ENCODE data around the gene ZBED4. TPM values are rescaled to one million over a fixed set of nuclear protein-coding genes. Genes with fewer than 3 reads are reported as not detected.

The ZBED4 gene
- total RNA-seq, 1 donor from 2014 or later = 9.0 TPM

DNA sequence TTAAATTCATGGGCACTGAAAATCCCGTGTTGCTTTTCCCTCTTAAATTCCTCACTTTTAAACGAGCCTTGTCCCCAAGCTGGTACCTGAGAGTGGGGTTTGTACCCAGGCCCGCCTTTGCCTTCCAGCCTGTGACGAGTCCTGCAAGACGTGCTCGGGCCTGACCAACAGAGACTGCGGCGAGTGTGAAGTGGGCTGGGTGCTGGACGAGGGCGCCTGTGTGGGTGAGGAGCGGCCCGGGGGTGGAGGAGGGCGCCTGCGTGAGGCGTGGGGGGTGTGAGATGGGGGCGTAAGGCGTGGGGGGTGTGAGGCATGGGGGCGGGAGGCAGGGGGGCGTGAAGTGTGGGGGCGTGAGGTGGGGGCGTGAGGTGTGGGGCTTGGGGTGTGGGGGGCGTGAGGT, 68.8 kb downstream of the ZBED4 start:
- ATAC-seq = no peak

DNA sequence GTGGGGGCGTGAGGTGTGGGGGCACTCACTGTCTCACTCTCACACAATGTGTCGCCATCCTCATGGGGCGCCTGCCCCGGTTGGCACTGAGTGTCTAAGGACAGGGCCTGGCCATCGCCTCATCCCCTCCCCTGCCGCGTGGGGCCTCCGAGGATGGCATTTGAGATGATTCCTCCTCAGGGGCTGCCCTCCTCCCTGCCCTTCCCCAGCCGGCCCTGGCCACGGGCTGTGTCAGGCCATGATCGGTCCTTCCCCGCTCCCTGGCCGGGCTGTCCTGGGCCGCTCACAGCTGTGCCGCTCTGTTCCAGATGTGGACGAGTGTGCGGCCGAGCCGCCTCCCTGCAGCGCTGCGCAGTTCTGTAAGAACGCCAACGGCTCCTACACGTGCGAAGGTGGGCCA, 69.3 kb downstream of the ZBED4 start:
- ATAC-seq = no peak

DNA sequence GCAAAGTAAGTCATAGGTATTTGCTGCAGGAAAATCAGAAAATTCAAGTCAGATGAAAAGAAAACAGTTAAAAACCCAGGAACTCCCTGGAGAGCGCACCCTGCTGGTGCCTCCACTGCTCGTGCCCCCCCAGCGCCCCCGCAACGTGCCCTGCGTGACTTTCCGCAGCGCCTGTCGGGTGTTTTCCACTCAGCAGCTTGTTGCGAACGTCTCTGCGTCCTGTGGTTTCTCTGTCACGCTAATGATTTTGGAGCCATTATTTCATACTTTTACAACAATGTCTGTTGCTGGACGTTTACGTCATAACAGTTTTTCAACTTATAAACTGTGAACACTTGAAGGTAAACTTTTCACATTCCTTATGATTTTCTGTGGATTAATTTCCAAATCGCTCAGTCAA, 69.8 kb downstream of the ZBED4 start:
- ATAC-seq = no peak

GRCh38 chr22:49924113-49924833, 70.6 kb downstream of the ZBED4 start:
- ATAC-seq = no peak

DNA sequence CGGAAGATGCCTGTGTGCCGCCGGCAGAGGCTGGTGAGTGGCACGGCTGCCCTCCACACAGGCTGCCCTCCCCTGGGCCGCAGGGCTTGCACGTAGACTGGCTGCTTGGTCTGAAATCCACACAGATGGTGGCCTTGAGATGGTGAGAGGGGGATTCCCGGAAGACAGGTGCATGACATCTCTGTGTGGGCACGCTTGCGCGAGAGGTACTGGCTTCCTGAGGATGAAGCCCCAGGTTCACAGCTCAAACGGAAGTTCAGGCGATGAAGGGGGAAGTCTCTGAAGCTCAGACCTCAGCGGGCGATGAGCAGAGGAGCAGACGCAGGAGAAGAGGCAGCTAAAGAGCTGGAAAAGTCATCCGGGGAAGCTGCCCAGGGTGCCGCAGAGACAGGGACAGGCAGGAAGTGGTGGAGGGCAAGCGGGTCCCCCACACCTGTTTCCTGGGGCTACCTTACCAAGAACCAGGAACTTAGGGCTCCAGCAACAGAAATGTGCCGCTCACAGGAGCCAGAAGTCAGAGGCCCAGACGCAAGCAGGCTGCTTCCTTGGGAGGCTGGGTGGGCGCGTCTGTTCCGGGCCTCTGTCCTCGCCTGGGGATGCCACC, 72.0 kb downstream of the ZBED4 start:
- ATAC-seq = no peak

DNA sequence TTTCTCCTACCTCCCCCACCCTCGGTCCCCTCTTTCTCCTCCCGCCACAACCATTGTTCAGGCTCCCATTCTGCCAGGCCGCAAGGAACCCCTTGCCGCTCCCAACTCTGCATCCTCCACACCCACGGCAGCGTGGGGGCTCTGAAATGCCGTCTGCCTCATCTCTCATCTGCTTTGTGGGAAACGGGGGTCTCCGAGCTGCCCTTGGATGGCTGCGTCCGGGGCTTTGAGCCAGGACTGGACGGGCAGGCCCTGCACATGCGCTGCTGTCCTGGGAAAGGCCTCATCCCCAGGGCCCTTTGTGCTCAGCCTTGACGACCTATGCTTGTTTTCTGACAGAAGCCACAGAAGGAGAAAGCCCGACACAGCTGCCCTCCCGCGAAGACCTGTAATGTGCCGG, 73.3 kb downstream of the ZBED4 start:
- no peak for ATAC-seq

DNA sequence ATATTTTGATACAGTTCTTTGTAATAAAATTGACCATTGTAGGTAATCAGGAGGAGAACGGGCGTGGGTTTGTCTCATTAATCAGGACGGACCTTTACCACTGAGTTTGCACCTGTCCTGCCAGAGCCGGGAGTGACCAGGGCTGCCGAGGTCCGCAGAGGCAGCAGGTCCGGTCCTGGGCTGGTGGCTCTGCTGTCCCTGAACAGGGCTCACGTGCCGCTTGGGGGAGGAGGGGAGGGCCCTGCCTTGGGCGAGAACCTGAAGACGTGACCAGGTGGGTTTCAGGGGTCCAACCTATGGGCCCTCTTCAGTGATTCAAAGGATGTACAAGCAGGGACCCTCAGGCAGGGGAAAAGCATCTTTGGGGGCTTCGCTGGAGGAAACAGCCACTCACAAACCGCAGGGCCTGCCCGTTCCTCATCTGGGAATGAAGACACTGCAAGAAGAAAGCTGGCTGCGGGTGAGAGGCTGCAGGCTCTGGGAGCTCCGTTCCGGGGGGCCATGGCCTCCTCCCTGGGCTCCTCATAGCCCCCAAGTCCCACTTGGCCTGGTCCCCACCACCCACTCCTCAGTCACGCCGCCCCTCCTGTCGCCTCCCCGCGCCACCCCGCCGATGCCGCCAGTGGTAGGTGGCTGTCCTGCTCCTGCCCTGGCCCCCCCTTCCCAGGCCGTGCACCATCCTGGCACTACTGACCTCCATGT, 74.0 kb downstream of the ZBED4 start:
- ATAC-seq = no peak

DNA sequence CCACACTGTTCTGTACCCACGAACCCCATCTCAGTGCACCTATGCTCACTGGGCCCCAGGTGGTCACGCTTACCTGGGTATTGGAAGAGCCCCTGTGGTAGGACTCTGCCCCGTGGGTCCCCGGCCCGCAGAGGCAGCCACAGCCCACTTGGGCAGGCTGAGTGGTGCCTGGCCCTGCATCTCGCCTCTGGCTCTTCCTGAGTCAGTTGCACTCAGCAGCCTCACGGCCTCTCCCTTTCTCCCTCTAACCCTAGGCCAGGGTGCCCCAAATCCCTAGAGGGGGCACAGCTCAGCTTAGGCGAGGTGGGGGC, 74.5 kb downstream of the ZBED4 start:
- ATAC-seq = no peak

DNA sequence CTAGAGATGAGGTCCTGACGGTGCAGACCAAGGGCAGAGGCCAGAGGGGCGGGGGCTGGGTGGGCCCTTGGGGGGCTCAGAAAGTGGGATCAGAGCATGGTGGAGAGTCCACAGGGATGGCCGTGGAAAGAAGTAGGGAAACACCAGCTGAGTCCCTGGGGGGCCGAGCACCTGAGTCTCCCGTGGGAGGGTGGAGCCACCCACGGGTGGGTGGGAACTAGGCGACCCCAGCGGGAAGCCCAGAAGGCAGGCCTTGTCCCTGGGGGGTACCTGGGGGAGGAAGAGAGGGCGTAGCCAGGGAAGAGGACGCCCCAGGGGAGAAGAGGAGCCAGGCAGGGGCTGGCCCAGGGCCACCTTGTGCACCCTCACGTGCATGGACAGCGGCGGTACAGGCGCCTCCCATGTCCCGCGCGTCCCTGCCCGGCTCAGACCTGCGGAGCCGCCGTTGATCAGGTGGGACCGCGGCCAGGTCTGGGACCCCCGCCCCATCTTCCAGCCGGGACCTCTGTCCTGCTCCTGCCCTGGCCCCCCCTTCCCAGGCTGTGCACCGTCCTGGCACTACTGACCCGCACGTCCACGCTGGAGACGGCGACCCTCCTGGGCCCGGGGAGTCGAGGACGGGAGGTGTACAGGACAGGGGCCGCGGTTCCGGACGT, 75.0 kb downstream of the ZBED4 start:
- ATAC-seq = no peak

DNA sequence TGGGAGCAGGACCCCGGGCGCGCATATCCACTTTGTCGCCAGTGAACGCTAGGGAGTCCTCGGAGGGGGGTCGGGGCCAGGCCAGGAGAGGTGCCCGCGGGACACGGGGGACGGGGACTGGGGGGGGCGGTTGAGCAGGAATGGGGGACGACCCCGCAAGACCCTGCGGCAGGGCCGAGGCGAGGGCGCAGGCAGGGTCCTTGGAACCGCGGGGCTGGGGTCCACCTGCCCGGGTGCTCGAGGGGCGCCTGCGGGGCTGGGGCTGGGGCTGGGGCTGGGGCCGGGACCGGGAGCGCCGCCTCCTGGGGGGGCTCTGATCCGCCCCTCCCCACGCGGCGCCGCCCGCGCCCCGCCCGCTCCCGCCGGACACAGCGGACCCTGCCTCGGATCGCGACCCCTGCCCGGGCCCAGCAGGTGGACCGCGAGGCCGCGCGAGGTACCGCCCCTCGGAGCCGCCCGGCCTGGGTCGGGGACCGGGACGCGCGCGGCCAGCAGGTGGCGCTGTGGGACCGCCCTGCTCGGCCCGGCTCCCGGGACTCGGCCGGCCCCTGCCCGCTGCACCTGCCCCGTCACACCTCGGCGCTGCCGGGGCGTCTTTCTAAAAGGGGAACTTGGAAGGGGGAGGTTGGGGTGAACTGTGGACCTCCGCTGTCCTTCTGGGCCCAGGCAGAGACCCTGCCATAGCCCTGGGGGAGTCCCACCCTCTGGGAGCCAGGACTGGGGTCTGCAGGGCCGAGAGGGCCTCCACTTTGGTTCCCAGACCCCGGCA, 75.8 kb downstream of the ZBED4 start:
- peak; percentile 63 for ATAC-seq

GRCh38 chr22:49929994-49930575, 76.4 kb downstream of the ZBED4 start:
- ATAC-seq = no peak

DNA sequence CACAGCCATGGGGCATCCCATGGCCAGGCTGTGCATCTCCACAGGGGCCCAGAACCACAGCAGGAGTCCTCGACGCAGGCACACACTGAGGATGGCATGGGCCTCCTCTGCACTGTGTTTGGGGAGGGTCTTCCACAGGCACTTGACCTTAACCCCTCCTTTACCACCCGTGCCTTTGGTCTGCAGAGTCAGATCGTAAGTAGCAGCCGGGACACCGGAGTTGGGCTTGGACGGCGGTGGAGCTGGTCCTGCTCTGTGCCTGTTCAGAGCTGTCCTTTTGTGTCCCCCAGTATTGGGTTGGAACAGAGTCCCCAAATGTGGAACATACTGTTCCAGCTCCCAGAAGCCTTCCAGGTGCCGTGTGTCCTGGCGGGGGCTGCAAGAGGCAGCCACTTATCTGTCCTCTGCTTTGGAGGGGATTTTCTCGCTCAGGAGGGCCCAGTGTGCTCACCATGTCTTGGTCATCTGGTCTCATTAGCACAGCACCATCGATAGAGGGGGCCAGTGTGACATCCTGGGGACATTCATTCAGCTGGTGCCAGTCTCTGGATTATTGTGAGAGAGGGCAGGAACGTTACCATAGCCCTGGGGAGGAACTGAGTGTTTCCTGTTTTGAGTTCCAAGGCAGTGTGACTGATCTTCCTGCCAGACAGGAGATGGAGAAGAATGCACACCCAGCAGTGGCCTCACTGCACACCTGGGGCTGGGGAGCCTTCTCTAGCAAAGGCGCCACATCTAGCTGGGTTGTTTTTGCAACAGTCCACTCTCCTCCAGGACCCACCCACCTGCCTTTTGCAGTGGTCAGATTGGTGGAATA, 77.2 kb downstream of the ZBED4 start:
- ATAC-seq = peak; percentile 40

- ATAC-seq = no peak
Observed at GRCh38 chr22:49933236-49934159, 79.9 kb downstream of the ZBED4 start.

DNA sequence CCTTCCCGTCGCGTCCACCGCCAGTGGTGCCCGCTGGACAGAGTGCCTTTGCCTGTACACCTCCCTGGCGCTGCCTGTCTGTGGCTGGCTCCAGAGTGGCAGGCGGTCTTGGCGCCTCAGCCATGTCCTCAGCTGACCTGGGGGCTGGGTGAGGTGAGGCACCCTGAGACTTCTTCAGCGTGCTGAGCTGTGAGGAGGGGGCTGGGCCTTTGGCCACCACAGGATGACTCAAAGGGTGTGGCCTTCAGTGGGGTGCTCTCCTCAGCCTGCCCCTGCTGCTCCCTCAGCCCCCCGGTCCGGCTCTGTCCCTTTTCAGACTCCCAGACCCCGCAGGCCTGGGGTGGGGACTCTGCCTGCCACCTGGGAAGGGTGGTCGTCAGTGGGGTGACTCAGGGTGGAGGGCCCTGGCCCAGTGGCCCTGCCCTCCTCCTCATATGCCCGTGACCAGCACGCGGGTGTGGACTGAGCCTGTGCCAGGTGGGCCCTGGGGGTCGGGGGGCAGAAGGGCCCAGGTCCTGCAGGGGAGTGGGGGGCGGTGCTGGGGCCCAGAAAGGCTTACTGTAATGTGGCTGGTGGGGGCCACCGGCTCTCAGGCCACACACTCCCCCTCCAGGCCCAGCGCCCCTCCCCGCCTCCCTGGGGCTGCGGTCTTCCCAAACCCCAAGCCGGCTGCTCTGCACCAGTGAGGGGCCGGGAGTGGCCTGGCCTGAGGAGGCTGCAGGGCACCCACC, 80.7 kb downstream of the ZBED4 start:
- ATAC-seq = peak; percentile 25

DNA sequence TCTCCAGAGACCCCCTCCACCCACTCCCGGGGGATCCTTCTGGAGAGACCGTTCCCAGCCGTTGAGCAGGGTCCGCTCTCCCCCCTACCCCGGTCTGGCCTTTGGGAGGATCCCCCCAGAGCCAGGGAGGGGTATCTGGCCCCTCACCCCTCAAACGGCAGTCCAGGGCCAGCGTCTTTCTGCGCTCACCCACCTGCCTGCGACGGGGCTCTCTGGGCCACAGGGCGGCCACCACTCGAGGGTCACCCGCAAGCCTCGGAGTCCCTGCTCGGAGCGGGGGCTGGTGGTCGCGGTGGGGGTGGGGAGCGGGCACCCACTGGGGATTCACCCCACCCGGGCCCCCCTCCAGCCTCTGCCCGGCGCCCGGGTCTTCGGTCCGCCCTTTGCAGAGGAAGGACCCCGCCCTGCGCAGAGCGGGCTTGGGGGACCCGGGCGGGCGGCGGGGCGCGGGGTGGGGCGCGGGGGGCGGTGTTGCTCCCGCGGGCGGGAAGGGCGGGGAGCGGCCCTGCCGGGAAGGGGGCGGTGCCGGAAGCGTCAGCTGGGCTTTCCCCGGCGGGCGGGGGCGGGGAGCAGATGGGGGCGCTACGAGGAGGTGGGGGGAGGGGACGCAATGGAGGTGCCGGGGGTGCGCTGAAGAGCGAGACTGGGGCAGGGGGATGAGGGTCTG, 81.4 kb downstream of the ZBED4 start:
- peak; percentile 47 for ATAC-seq

DNA sequence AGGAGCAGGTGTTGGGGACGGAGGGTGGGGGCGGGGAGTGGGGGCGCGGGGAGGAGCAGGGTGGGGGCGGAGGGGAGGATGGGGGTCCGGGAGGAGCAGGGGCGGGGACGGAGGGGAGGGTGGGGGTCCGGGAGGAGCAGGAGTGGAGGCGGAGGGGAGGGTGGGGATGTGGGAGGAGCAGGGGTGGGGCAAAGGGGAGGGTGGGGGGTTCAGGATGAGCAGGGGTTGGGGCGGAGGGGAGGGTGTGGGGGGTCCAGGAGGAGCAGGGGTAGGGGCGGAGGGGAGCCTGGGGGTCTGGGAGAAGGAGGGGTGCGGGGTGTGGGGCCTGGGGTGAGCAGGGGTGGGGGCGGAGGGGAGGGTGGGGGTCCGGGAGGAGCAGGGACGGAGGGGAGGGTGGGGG, 81.9 kb downstream of the ZBED4 start:
- ATAC-seq = no peak

DNA sequence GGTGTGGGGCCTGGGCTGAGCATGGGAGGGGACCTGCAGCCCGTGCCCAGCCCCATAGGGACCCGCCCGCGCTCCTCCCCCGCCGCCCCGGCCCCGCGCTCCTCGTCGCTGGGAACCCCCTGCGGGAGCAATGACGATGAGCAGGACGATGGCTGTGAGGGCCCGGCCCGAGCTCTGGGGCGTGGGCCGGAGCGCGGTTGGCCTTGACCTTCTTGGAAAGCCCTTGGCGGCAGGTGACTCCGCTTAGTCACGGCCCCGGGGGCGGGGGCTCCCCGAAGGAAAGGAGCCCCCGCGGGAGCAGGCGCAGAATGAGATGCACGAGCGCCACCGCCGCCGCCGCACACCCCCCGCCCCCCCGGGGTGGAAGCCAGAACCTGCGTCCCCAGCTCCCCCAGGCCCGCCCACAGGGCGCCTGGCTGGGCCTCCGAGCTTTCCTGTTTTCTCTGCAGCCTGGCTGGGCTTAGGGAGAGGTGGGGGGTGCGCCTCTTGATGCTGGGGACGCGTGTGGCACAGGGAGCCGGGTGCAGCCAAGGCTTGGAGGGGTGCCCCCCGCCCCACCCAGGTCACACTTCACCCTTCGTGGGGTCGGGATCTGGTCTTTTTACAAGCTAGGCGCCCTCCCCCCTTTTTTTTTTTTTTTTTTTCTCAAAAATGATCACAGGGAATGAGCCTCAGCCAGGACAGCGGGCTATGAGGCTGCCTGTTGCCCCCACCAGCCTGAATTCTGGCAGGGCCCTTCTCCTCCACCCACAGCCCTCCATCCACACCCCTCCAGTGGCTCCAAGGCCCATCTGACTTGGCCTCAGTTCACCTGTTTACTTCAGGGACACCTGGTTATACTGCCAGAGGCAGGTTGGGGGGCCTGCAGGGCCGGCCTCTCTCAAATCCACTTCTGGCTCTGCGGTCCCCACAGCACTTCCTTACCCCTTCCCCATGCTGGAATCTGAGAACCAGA, 82.7 kb downstream of the ZBED4 start:
- ATAC-seq = peak; percentile 77
